ENCODE results near the gene CALR.

CALR gene

GRCh38 chr19:12952488-12953137 is 14.2 kb downstream of the CALR start:
- no peak overlapping the region for H3K27ac ChIP-seq (ENCODE audit: low read depth, low read length)

DNA sequence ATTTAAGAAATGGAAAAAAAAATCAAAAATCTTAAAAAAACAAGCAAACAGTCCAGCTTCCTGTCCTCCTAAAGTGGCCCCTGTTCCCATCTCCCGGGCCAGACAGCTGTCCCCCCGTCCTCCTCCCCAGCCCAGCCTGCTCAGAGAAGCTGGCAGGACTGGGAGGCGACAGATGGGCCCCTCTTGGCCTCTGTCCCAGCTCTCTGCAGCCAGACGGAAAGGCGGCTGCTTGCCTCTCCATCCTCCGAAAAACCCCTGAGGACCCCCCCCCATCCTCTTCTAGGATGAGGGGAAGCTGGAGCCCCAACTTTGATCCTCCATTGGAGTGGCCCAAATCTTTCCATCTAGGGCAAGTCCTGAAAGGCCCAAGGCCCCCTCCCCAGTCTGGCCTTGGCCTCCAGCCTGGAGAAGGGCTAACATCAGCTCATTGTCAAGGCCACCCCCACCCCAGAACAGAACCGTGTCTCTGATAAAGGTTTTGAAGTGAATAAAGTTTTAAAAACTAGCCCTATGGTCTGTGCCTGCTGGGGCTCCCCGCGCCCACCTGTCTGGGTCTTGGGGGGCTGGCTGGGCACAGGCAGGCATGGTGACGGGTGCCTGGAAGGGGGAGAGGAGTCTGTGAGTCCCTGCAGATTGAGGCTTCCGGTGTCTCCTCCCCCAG is 14.9 kb downstream of the CALR start:
- TF ChIP-seq EZH2phosphoT487 (conservative IDR thresholded peaks at IDR 0.05; ENCODE audit: low read length) = no peak
- TF ChIP-seq, protein P1, sequence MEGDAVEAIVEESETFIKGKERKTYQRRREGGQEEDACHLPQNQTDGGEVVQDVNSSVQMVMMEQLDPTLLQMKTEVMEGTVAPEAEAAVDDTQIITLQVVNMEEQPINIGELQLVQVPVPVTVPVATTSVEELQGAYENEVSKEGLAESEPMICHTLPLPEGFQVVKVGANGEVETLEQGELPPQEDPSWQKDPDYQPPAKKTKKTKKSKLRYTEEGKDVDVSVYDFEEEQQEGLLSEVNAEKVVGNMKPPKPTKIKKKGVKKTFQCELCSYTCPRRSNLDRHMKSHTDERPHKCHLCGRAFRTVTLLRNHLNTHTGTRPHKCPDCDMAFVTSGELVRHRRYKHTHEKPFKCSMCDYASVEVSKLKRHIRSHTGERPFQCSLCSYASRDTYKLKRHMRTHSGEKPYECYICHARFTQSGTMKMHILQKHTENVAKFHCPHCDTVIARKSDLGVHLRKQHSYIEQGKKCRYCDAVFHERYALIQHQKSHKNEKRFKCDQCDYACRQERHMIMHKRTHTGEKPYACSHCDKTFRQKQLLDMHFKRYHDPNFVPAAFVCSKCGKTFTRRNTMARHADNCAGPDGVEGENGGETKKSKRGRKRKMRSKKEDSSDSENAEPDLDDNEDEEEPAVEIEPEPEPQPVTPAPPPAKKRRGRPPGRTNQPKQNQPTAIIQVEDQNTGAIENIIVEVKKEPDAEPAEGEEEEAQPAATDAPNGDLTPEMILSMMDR (IDR thresholded peaks at IDR 0.05; ENCODE audit: insufficient read depth, low read length, poor library complexity, severe bottlenecking) = no peak
- Histone ChIP-seq H3K9ac (ENCODE audit: low read length) (0 out of 2 replicates have a peak overlapping the region, but pooled peaks have one; percentile 10), H3K36me3 (ENCODE audit: low read length) (0 out of 2 replicates have a peak, but pooled peaks cover 7% of the 10 kb centered on the region), H2AFZ (ENCODE audit: low read depth, low read length, severe bottlenecking) (no peak overlapping the region), H3K4me2 (ENCODE audit: low read depth, low read length, poor library complexity, severe bottlenecking) (peak overlapping the region; percentile 69), H3K9me3 (ENCODE audit: insufficient read depth, low read length) (no peaks in the 10 kb centered on the region), H3K4me3 (ENCODE audit: insufficient read depth, low read length, poor library complexity, severe bottlenecking) (no peak overlapping the region), H3K27ac (ENCODE audit: low read depth, low read length) (peak overlapping the region; percentile 56; the same call in 1 of the 2 replicates), H4K20me1 (ENCODE audit: low read depth, low read length) (no peaks in the 10 kb centered on the region; the same call in 1 of the 2 replicates), H3F3A (ENCODE audit: insufficient read depth) (peaks cover 43% of the 10 kb centered on the region), H3K9me2 (replicated peaks; ENCODE audit: insufficient read depth, low read length) (no peaks in the 10 kb centered on the region), H3K27me3 (ENCODE audit: low read length) (no peaks in the 10 kb centered on the region), H3K79me2 (ENCODE audit: insufficient read depth, low read length) (peaks cover 29% of the 10 kb centered on the region)

More at GRCh38 chr19:12952488-12953137, 14.2 kb downstream of the CALR start:
- H3K4me2 ChIP-seq (ENCODE audit: low read depth, low read length, poor library complexity, severe bottlenecking) = no peak overlapping the region
- 0 out of 2 replicates have a peak, but pooled peaks cover 7% of the 10 kb centered on the region for H3K36me3 ChIP-seq (ENCODE audit: low read length)
- H4K20me1 ChIP-seq (ENCODE audit: low read depth, low read length) = no peaks in the 10 kb centered on the region; the same call in 1 of the 2 replicates
- TF ChIP-seq EZH2phosphoT487 (conservative IDR thresholded peaks at IDR 0.05; ENCODE audit: low read length) = no peak
- TF ChIP-seq, protein P1 (IDR thresholded peaks at IDR 0.05; ENCODE audit: insufficient read depth, low read length, poor library complexity, severe bottlenecking) = no peak
- peaks cover 34% of the 10 kb centered on the region for H3K79me2 ChIP-seq (ENCODE audit: insufficient read depth, low read length)
- H3F3A ChIP-seq (ENCODE audit: insufficient read depth) = peaks cover 39% of the 10 kb centered on the region
- no peaks in the 10 kb centered on the region for H3K27me3 ChIP-seq (ENCODE audit: low read length)
- H3K9ac ChIP-seq (ENCODE audit: low read length) = no peak overlapping the region
- H3K9me3 ChIP-seq (ENCODE audit: insufficient read depth, low read length) = no peaks in the 10 kb centered on the region
- H3K4me3 ChIP-seq (ENCODE audit: insufficient read depth, low read length, poor library complexity, severe bottlenecking) = no peak overlapping the region
- H3K9me2 ChIP-seq (replicated peaks; ENCODE audit: insufficient read depth, low read length) = no peaks in the 10 kb centered on the region
- no peak overlapping the region for H2AFZ ChIP-seq (ENCODE audit: low read depth, low read length, severe bottlenecking)

DNA sequence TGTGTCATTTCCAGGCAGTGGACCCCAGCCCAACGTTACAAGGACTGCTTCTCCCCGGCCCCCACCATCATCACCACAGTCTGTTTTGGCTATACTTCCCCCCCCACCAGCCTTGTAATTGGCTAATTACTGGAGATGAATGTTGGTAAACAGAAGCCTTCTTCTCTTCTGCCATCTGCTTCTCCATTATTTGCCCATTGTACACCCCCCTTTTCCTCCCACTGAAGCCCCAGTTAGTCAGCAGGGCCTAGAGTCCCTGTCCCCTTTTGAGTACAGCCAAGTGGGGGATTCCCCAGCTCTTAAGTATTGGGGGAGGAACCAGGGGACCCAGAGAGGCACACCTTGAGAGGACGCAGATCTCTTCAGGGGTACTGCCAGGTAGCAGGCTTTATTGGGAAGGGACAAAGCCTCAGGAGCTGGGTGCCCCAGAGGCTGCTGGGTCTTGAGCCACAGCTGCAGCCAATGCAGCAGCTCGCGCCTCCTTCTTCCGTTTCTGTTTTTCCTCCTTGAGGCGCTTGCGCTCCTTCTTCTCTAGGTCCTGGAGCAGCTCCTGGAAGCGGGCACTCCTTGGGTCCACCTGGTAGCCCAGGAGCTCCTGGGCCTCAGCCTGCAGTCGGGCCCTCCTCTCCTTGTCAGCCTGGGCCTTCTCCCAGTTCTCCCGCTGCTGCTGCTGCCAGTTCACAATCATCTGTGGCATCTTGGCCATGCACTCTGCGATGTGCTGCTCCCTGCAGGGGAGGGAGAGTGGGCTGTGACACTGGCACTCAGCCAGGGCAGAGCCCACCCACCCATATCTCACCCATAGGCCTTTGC is 15.6 kb downstream of the CALR start:
- Histone ChIP-seq H3F3A (ENCODE audit: insufficient read depth) (peaks cover 43% of the 10 kb centered on the region), H3K27ac (ENCODE audit: low read depth, low read length) (peak overlapping the region; percentile 56), H3K9ac (ENCODE audit: low read length) (0 out of 2 replicates have a peak overlapping the region, but pooled peaks have one; percentile 10), H3K9me3 (ENCODE audit: insufficient read depth, low read length) (no peaks in the 10 kb centered on the region), H3K4me3 (ENCODE audit: insufficient read depth, low read length, poor library complexity, severe bottlenecking) (no peak overlapping the region), H3K36me3 (ENCODE audit: low read length) (0 out of 2 replicates have a peak, but pooled peaks cover 7% of the 10 kb centered on the region), H3K79me2 (ENCODE audit: insufficient read depth, low read length) (peaks cover 23% of the 10 kb centered on the region), H3K4me2 (ENCODE audit: low read depth, low read length, poor library complexity, severe bottlenecking) (peak overlapping the region; percentile 69), H3K27me3 (ENCODE audit: low read length) (no peaks in the 10 kb centered on the region), H4K20me1 (ENCODE audit: low read depth, low read length) (no peaks in the 10 kb centered on the region; the same call in 1 of the 2 replicates), H2AFZ (ENCODE audit: low read depth, low read length, severe bottlenecking) (no peak overlapping the region), H3K9me2 (replicated peaks; ENCODE audit: insufficient read depth, low read length) (no peaks in the 10 kb centered on the region)
- TF ChIP-seq, protein P1 (IDR thresholded peaks at IDR 0.05; ENCODE audit: insufficient read depth, low read length, poor library complexity, severe bottlenecking) = no peak
- TF ChIP-seq EZH2phosphoT487 (conservative IDR thresholded peaks at IDR 0.05; ENCODE audit: low read length) = no peak
